ENCODE results near the gene RNF38. TPM values are rescaled to one million over a fixed set of nuclear protein-coding genes. Genes with fewer than 3 reads are reported as not detected.

RNF38 gene
- total RNA-seq, result 7.0 and 14.9 TPM in 2 replicates

DNA sequence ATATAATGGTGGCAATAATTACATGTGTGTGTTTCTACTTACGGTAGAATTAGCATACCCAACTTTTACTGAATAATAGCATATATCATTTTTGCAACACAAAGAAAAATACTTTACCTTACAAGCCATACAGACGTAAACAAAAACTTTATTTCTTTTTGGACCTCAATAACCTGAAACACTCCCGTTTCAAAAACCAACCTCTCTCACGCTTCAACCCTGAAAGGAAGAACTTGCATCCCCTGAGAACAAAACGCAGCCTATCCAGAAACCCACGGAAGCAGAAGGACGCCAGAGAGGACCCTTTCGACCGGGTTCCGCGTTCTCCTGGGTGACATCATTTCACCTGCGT lies at the start of gene RNF38:
TSS of gene RNF38 (minus strand) at position 290 of the 352 bp plus-strand sequence. CDS start at position 129, 161 bp downstream.

Other genes starting within 250 kb of the RNF38 start
- 0.78 TPM in 1 of 2 replicates, not detected in the other for gene CCIN, start 230.9 kb downstream of the RNF38 start, total RNA-seq
- 255 and 279 TPM in 2 replicates for gene CLTA, start 209.3 kb downstream of the RNF38 start, total RNA-seq
- 13.4 and 25.0 TPM in 2 replicates for gene GNE, start 141.8 kb downstream of the RNF38 start, total RNA-seq
- gene MELK, start 172.6 kb upstream of the RNF38 start, total RNA-seq, result 18.0 and 35.9 TPM in 2 replicates

All from epithelial cell of alveolus of lung (primary cell).